Retinal pigment epithelial cell (primary cell): Measurements from ENCODE around the gene SLX4IP.

Experiments used
- DNase-seq: peaks from one replicate; pipeline ENCODE4 v3.0.0-alpha.2; 2010; ENCODE audit warnings: low read depth
- H3K4me3 ChIP-seq: 2 replicates; pipeline ENCODE4 v1.5.1; 2011; ENCODE audit warnings: mild to moderate bottlenecking, low read length, control low read depth, moderate library complexity
- CTCF ChIP-seq: conservative IDR thresholded peaks from 2 replicates; pipeline ENCODE4 v1.5.1; 2011; ENCODE audit warnings: low read depth, low read length, control low read depth, inconsistent platforms

Gene SLX4IP

DNA sequence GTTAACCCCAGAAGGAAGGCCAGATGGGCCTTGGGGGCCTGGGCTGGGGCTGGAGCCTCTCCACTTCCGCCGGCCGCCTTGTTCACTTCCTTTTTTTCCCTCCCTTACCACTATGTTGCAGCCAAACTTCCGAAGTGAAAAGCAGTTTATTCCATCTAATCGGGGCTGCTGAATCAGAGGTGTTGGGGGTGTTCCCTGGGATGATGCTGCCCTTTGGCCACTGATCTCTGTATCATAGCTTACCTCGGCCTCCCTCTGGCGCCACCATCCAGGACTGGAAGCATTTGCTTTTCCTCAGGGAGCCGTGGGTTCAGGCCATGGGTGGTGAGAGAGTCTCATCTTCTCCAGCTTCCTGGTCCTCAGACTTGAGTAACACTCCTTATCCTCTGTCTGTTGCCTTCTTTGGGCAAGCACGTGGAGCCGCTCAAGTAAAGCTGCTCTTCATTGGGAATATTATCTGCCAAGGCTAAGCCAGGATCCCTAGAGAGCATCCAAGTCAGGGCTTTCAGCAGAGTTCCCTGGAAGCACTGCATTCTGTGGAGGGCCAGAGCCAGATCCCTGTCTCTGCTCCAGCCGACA is 39.6 kb downstream of the SLX4IP start:
- no peak for TF ChIP-seq CTCF
- no peak for DNase-seq

GRCh38 chr20:10475225-10475624 is 40.1 kb downstream of the SLX4IP start:
- TF ChIP-seq CTCF = no peak
- no peak for DNase-seq
- no peak overlapping the region for H3K4me3 ChIP-seq

More for the DNA sequence above, 39.6 kb downstream of the SLX4IP start:
- H3K4me3 ChIP-seq = no peak overlapping the region

GRCh38 chr20:10476319-10476724 is 41.2 kb downstream of the SLX4IP start:
- H3K4me3 ChIP-seq = no peak overlapping the region
- no peak for DNase-seq
- no peak for TF ChIP-seq CTCF

DNA sequence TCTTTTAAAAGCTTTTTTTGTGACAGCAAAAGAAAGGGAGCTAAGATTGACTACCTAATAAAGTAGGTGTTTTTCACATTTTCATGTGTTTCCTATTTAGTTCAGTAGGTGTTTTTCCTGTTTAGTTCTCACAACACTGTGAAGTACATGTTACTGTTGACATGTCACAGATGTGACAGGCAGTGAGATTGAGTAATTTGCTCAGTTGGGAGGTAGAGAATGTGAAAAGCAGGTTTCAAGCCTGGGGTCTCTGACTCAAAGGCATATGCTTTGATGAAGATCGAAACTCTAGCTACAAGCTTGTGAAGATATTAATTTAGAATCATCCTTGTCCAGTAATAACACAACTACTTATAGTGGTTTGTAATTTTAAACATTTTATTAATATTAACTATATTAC is 43.1 kb downstream of the SLX4IP start:
- no peak for TF ChIP-seq CTCF
- DNase-seq = no peak
- no peak overlapping the region for H3K4me3 ChIP-seq

- no peak for TF ChIP-seq CTCF
- no peak overlapping the region for H3K4me3 ChIP-seq
- no peak for DNase-seq
These were observed 43.8 kb downstream of the SLX4IP start for GRCh38 chr20:10478930-10479329.

GRCh38 chr20:10481676-10482075 is 46.6 kb downstream of the SLX4IP start:
- DNase-seq = no peak
- no peak for TF ChIP-seq CTCF
- H3K4me3 ChIP-seq = no peak overlapping the region

DNA sequence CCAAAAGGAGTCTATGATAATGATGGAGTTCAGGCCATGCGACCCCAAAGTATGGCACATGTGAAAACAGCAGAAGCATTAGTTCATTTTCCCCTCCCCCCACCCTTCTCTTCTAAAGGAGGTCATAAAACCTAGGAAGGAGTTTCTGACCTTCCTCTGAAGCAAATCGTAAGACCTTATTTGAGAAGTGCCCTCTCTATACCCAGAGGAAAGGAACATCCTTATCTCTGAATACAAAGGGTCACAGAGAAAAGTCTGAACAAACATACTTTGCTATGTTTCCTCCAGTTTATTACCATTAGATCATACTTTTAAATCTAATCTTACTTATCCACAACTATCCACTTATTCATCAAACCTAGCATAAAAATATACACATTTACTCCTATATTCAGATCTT is 48.6 kb downstream of the SLX4IP start:
- no peak for TF ChIP-seq CTCF
- no peak for DNase-seq
- H3K4me3 ChIP-seq = no peak overlapping the region
